ENCODE data around the gene SPRYD3. TPM values are rescaled to one million over a fixed set of nuclear protein-coding genes. Genes with fewer than 3 reads are reported as not detected.

SPRYD3 gene
- total RNA-seq, 4 donors from 2014 or later: 27.8 to 38.7 (median 34.8) TPM

- no peak overlapping the region for H3K27ac ChIP-seq
- DNase-seq: no peak
- no peaks in the 10 kb centered on the region for H3K27me3 ChIP-seq
- H3K36me3 ChIP-seq: no peaks in the 10 kb centered on the region
- H3K9me3 ChIP-seq: no peaks in the 10 kb centered on the region
- H3K4me1 ChIP-seq: no peaks in the 10 kb centered on the region
- no peak for TF ChIP-seq POLR2A (IDR thresholded peaks at IDR 0.05)
- no peak for TF ChIP-seq CTCF (IDR thresholded peaks at IDR 0.05)
- no peak overlapping the region for H3K4me3 ChIP-seq
Measured at GRCh38 chr12:53120685-53121525, 41.7 kb upstream of the SPRYD3 start.

GRCh38 chr12:53118751-53119300, 39.6 kb upstream of the SPRYD3 start:
- Histone ChIP-seq H3K36me3 (no peaks in the 10 kb centered on the region), H3K4me1 (no peaks in the 10 kb centered on the region), H3K27me3 (no peaks in the 10 kb centered on the region), H3K27ac (peak overlapping the region in 1 of 4 donors; percentile 25), H3K9me3 (no peaks in the 10 kb centered on the region), H3K4me3 (no peak overlapping the region)
- peak in 1 of 3 donors; percentile 58 for DNase-seq
- no peak for TF ChIP-seq CTCF (IDR thresholded peaks at IDR 0.05)
- TF ChIP-seq POLR2A (IDR thresholded peaks at IDR 0.05): no peak

GRCh38 chr12:53115891-53116648, 36.9 kb upstream of the SPRYD3 start:
- H3K4me1 ChIP-seq: no peaks in the 10 kb centered on the region

GRCh38 chr12:53115112-53115890, 36.1 kb upstream of the SPRYD3 start:
- H3K9me3 ChIP-seq: no peaks in the 10 kb centered on the region
- no peaks in the 10 kb centered on the region for H3K36me3 ChIP-seq
- H3K4me1 ChIP-seq: no peaks in the 10 kb centered on the region
- H3K27ac ChIP-seq: no peak overlapping the region
- no peak for DNase-seq
- H3K27me3 ChIP-seq: no peaks in the 10 kb centered on the region
- no peak for TF ChIP-seq POLR2A (IDR thresholded peaks at IDR 0.05)
- TF ChIP-seq CTCF (IDR thresholded peaks at IDR 0.05): no peak
- no peak overlapping the region for H3K4me3 ChIP-seq

More at GRCh38 chr12:53115891-53116648, 36.9 kb upstream of the SPRYD3 start:
- Histone ChIP-seq H3K27ac (no peak overlapping the region), H3K27me3 (no peaks in the 10 kb centered on the region), H3K9me3 (no peaks in the 10 kb centered on the region), H3K4me3 (no peak overlapping the region), H3K36me3 (no peaks in the 10 kb centered on the region)
- TF ChIP-seq CTCF (IDR thresholded peaks at IDR 0.05): no peak
- TF ChIP-seq POLR2A (IDR thresholded peaks at IDR 0.05): no peak
- no peak for DNase-seq

- Histone ChIP-seq H3K36me3 (no peaks in the 10 kb centered on the region), H3K27ac (no peak overlapping the region), H3K9me3 (no peaks in the 10 kb centered on the region), H3K27me3 (no peaks in the 10 kb centered on the region), H3K4me1 (no peaks in the 10 kb centered on the region), H3K4me3 (no peak overlapping the region)
- TF ChIP-seq POLR2A (IDR thresholded peaks at IDR 0.05) (no peak), CTCF (IDR thresholded peaks at IDR 0.05) (no peak)
- DNase-seq: no peak
Measured at GRCh38 chr12:53113951-53114350, 34.8 kb upstream of the SPRYD3 start.

All from Peyer's patch (tissue), 4 donors.